HG02840 (cell line): ENCODE results near the gene PHF20.
"Not testable (repeated sequence)": the region's sequence is repeated elsewhere in the genome, so short reads cannot be mapped to it uniquely, and the experiment has no call there.

ENCODE experiments used
- ATAC-seq: cut with Tn5 transposase; IDR thresholded peaks from one replicate; pipeline ENCODE4 v1.9.1; 2021; ENCODE audit warnings: mild to moderate bottlenecking, moderate library complexity, moderate number of reproducible peaks; ENCODE audit not compliant: unreplicated experiment, low FRiP score

PHF20 gene

GRCh38 chr20:35773154-35773751 lies 1.4 kb downstream of the PHF20 start:
- no peak for ATAC-seq

DNA sequence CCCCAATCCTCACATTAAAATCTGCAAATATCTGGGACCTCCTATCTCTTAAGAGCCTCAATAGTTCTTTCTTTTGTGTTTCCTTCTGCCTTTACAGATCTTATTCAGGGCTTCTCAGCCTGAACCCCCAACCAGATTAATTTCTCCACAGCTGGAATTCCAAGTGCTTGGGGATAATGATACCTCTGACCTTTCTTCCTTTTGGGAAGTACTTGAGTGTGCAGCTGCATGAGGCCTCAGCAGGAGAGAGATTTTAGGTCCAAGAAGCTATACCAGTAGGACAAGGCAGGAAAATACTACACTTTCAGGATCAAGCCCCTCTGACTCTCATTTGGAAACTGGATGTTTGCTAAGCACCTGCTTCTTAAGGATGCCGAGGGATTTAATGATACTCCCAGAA lies 2.6 kb downstream of the PHF20 start:
- ATAC-seq, result no peak

DNA sequence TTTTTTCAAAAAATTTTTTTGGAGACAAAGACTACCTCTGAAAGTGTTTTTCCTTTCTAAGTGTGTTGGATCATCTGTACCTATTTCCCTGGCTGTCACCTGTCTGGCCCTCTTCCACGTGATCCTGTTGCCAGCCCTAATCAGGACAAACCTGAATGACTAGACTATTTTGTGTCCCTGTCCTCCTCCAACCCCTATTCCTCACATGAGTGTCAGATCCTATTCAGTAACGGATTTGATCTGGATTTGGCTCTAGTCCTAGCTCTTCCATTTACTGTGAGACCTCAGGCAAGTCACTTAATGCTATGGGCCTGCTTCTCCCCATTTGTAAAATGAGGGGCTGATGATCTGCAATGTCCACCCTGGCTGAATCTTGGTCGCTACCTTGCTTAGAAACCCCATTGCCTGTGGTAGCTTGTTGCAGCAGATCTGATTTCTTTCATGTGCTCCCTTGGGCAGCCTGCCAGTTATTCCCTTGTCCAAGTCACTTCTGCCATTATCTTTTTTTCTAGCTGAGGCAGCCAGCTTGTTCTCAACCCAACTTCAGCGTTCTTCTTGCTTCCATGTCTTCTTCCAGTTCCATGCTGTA lies 4.8 kb downstream of the PHF20 start:
- no peak for ATAC-seq

DNA sequence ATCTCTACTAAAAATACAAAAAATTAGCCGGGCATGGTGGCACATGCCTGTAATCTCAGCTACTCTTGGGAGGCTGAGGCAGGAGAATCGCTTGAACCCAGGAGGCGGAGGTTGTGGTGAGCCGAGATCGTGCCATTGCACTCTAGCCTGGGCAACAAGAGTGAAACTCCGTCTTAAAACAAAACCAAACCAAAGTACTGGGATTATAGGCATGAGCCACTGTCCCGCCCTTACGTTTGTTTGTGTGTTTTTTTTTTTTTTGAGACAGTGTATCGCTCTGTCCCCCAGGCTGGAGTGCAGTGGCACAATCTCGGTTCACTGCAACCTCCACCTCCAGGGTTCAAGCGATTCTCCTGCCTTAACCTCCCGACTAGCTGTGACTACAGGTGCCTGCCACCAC lies 12.0 kb downstream of the PHF20 start:
- not testable (repeated sequence) for ATAC-seq

DNA sequence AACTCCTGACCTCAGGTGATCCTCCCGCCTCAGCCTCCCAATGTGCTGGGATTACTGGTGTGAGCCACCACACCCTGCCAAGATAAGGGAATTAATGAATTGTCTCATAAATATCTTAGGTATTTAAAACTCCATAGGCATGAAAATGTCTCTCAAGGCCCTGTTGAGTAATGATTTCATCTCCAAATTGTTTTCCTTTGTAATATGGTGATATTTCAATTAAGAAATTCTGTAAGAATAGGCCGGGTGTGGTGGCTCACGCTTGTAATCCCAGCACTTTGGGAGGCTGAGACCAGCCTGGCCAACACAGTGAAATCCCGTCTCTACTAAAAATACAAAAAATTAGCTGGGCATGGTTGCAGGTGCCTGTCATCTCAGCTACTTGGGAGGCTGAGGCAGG lies 13.7 kb downstream of the PHF20 start:
- ATAC-seq, result not testable (repeated sequence)

- ATAC-seq, result no peak
Measured at GRCh38 chr20:35788796-35789195, 17.0 kb downstream of the PHF20 start.

GRCh38 chr20:35791097-35791496 lies 19.3 kb downstream of the PHF20 start:
- no peak for ATAC-seq

- ATAC-seq, result no peak
Measured at GRCh38 chr20:35791821-35792220, 20.0 kb downstream of the PHF20 start.

GRCh38 chr20:35792740-35793139 lies 20.9 kb downstream of the PHF20 start:
- ATAC-seq, result no peak

DNA sequence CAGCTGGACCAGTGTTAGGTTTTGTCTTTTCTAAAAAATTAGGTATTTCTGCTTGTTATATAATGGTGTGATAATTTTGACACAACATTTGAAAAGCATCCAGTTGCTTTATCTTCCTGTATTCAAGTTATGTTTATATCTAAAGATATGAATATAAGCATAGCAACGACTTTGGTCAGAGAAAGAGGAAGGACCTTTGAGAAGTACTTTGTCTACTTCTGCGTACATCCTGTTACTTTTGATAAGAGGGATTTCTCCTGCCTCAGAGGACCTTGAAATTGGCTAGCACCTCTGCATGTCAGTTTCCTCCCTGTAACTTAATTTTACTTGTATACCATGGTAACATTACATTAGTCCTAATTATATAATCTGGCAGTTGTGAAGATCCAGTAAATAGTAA lies 24.8 kb downstream of the PHF20 start:
- no peak for ATAC-seq

- ATAC-seq, result no peak
Measured at GRCh38 chr20:35801865-35802264, 30.1 kb downstream of the PHF20 start.

DNA sequence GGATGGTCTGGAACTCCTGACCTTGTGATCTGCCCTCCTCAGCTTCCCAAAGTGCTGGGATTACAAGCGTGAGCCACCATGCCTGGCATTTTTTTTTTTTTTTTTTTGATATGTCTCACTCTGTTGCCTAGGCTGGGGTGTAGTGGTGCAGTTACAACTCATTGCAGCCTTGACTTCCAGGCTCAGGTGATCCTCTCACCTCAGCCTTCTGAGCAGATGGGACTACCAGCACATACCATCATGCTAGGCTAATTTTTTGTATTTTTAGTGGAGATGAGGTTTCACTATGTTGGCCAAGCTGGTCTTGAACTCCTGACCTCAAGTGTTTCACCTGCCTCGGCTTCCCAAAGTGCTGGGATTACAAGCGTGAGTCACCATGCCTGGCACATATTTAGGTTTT lies 34.3 kb downstream of the PHF20 start:
- no peak for ATAC-seq

- no peak for ATAC-seq
Measured at GRCh38 chr20:35807877-35808276, 36.1 kb downstream of the PHF20 start.

- ATAC-seq, result no peak
Measured at GRCh38 chr20:35820715-35821114, 48.9 kb downstream of the PHF20 start.

- ATAC-seq, result no peak
Measured at GRCh38 chr20:35821807-35822242, 50.0 kb downstream of the PHF20 start.

GRCh38 chr20:35823147-35823546 lies 51.3 kb downstream of the PHF20 start:
- ATAC-seq, result no peak

DNA sequence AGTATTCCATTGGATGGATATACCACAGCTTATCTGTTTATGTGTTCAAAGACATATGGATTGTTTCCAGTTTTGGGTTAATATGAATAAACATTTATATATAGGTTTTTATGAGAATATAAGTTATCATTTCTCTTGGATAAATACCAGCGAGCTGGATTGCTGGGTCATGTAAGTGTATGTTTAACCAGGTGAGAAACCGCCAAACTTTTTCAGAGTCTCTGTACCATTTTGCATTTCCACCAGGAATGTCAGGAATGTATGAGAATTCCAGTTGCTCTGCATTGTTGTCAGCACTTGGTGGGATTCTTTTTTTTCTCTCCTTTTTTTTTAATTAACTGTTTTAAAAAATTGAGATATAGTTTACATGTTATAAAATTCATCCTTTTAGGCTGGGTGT lies 52.1 kb downstream of the PHF20 start:
- ATAC-seq, result no peak

DNA sequence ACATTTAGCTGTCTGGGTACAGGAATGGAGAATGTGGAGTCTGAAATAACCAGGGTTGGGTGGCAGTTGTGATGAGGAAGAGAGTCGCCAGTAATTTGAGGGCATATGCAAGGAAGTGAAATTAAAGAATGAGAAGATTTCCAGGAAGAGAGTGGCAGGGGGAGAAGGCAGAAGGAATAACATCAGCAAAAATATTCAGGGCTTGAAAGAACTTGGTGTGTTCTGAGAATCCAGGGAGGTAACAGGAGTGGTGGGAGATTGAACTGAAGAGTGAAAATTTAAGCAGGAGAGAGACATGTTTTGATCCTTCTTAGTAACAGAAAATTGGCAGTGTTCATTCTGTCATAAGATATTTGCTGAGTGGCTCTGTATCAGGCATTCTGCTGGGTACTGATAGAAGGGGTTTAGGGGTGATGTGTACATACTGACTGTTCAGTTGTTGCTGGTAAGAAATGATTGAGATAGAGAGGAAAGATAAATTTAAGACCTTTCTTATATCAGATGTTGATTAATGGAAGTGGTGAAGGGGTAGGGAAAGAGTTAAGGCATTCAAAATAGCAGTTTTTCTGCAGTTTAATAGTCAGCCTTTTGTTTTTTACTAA lies 54.7 kb downstream of the PHF20 start:
- no peak for ATAC-seq

- ATAC-seq, result no peak
Measured at GRCh38 chr20:35828434-35828833, 56.6 kb downstream of the PHF20 start.

- ATAC-seq, result no peak
Measured at GRCh38 chr20:35828916-35829315, 57.1 kb downstream of the PHF20 start.

GRCh38 chr20:35830264-35830663 lies 58.4 kb downstream of the PHF20 start:
- no peak for ATAC-seq

- ATAC-seq, result no peak
Measured at GRCh38 chr20:35831029-35831428, 59.2 kb downstream of the PHF20 start.
